Embryonic facial prominence (tissue), 1 donor: ENCODE results near the gene MRPL55.

Experiments used
- DNase-seq: peaks from one replicate; pipeline ENCODE4 v3.0.0-alpha.2; 2016; ENCODE audit errors: extremely low spot score

The MRPL55 gene

DNA sequence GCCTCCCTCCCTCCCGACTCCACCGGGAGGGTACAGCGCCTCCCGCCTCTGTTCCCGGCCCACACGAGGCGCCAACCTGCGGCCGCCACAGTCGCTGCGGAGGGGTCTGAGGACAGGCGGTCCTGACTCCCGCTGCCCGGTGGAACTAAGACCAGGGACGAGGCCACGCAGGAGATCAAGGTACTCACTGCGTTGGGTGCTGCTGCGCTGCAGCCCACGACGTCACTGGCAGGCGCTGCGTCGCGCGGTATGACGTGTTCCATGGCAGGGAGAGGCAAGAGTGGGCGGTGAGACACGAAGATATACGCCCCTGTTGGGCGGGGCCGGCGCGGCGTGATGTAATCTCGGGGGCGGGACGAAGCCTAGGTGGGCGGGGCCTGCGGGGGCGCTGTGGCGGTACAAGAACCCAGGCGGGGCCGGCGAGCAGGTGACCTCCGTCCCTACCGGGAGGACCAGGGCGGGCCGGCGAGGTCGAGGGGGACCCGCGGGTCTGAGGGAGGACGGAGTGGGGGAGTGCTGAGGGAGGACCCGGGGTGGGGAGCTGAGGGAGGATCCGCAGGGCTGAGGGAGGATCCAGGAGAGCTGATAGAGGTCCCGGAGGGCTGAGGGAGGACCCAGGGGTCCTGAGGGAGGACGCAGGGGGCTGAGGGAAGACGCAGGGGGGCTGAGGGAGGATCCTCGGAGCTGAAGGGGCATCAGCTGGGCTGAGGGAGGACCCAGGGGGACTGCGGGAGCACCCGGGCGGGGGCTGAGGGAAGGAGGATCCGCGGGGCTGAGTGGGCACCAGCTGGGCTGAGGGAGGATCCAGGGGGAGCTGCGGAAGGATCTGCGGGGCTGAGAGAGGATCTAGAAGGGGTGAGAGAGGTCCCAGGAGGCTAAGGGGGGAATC, at the start of gene MRPL55:
Gene MRPL55, minus strand, starts transcription at position 227 of the 889 bp plus-strand sequence. CDS start 1,039 bp downstream, outside the sequence.
- DNase-seq, result peak; percentile 94

DNA sequence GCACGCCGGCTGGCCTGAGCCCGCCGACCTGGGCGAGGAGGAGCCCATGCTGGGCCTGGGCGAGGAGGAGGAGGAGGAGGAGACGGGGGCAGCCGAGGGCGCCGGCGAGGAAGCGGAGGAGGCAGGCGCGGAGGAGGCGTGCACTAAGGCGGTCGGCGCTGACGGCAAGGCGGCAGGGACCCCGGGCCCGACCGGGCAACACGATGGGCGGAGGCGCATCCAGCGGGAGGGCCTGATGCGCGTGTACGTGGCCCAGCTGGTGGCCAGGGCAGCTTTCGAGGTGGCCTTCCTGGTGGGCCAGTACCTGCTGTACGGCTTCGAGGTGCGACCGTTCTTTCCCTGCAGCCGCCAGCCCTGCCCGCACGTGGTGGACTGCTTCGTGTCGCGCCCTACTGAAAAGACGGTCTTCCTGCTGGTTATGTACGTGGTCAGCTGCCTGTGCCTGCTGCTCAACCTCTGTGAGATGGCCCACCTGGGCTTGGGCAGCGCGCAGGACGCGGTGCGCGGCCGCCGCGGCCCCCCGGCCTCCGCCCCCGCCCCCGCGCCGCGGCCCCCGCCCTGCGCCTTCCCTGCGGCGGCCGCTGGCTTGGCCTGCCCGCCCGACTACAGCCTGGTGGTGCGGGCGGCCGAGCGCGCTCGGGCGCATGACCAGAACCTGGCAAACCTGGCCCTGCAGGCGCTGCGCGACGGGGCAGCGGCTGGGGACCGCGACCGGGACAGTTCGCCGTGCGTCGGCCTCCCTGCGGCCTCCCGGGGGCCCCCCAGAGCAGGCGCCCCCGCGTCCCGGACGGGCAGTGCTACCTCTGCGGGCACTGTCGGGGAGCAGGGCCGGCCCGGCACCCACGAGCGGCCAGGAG, 49.3 kb upstream of the MRPL55 start:
- DNase-seq, result no peak

DNA sequence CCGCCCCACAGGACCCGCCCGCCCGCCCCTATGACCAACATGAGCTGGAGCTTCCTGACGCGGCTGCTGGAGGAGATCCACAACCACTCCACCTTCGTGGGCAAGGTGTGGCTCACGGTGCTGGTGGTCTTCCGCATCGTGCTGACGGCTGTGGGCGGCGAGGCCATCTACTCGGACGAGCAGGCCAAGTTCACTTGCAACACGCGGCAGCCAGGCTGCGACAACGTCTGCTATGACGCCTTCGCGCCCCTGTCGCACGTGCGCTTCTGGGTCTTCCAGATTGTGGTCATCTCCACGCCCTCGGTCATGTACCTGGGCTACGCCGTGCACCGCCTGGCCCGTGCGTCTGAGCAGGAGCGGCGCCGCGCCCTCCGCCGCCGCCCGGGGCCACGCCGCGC, 48.6 kb upstream of the MRPL55 start:
- no peak for DNase-seq

DNA sequence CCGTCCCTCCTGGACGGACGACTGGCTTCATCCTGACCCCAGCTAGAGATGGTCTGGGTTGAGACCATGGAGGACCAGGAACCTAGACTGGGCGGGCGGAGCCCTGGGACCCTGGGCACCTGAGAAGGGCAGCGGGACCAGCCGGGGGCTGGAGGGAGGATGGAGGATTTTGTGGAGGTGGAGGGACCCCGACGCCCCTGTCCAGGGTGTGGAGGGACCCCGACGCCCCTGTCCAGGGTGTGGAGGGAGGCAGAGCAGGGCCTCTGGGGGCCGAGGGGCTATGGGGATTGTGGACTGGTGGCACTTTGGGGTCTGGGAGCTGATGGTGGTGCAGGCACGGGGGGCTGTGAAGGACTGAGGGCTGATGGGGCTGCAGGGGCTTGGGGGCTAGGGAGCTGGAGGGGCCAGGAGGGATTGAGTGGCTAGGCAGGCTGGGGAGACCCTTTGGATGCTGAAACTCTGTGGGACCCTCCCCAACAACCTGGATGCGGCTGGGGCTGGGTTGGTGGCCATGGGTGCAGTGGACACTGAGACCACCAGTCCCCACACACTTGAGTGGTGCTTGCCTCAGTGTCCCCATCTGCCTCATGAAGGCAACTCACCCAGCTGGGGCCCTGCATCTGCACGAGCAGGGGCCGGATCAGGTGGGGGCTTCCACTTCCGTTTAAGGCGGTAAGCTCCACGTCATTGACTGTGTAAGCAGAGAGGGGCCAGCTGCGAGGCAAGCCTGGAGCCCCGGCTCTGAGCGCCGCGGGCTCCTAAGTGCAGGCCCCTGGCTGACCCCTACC, 48.0 kb upstream of the MRPL55 start:
- no peak for DNase-seq

DNA sequence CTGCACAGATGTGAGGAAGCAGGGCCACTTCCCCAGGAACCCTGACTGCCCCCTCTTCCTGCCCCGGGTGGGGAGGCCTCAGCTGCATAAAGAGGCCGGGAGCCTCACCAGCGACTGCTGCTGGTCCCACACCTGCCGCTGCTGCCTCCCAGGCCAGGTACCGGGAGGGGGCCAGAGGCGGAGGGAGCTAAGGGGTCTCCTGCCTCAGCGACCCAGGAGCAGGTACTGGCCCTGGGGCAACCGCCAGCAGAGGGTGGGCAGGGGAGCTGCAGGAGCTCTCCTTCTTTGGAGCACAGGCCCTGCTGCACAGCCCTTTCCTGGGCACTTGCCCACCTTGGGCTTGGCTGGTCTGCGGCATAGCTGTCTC, 47.4 kb upstream of the MRPL55 start:
- DNase-seq, result no peak

DNA sequence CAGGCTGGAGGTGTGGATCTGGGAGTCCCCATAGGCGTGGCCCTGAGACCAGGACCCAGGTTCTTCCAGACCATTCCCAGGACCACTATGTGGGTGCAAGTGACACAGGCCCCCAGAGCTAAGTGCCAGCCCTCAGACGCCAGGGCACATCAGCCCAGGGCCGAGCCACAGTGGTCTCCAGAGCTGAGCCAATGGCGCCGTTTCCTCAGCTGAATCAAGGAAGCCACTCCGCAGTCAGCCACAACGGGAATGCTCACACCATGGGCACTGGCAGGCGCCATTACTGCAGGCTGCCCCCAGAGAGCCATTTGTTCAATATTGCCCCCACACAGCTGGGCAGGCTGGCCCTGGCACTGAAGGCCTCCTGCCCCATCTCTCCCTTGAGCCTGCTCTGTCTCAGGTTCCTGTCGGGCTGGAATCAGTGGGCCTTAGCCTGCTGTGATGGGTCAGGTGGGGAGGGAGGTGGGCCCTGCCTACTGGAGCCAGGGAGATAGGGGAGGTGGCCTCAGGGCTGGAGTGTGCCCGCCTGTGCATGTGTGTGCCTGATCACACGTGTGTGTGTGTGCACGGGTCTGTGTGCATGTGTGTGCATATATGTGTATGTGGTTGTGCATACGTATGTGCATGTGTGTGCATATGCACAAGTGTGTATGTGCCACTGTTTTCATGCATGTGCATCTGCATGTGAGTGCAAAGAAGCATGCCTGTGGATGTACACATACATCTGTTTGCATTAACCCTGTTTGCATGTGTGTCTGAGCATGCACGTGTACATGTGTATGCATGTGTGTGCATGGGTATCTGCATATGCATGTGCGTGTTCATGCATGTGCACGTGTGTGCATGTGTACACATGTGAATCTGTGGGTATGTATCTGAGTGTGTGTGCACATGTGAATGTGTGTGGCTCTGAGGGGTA, 46.8 kb upstream of the MRPL55 start:
- no peak for DNase-seq

DNA sequence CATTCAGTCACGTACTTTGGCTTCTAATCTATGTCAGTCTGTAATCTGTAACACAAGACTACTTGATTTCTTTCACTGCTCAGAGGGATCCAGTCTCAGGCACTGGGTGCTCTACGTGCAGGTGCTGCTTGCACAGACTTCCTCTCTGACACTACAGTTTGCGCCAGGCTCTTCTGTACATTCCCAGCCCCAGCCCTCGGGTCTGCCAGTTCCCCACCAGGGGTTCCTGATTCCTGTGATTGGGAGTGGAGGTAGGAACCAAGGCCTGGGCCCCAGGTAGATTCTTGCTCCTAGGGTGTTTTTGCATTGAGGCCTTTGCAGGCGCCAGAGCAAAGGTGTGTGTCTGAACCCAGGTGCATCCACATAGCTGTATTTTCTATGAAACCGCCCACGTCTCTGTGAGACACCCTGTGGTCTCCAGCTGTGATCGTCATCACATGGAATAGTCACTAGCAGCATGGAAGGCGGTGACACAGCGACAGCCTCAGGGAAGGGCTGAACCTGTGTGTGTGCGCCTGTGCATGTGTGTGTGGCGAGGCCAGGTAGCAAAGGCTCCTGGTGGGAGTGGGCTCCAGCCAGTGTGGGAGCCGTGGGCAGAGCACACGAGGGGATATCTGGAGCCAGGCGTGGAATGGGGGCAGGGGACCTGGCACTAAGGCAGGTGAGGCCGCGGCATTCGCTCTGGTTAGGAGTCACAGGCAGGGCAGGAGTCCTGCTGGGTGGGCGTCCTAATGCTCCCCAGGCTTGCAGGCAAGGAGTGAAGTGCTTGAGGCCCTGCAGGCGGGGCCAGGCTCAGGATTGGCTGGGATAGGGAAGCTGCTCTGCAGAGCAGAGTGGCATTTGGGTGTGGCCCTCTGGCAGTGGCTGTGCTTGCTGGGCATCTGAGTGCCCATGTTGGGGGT, 45.8 kb upstream of the MRPL55 start:
- no peak for DNase-seq

DNA sequence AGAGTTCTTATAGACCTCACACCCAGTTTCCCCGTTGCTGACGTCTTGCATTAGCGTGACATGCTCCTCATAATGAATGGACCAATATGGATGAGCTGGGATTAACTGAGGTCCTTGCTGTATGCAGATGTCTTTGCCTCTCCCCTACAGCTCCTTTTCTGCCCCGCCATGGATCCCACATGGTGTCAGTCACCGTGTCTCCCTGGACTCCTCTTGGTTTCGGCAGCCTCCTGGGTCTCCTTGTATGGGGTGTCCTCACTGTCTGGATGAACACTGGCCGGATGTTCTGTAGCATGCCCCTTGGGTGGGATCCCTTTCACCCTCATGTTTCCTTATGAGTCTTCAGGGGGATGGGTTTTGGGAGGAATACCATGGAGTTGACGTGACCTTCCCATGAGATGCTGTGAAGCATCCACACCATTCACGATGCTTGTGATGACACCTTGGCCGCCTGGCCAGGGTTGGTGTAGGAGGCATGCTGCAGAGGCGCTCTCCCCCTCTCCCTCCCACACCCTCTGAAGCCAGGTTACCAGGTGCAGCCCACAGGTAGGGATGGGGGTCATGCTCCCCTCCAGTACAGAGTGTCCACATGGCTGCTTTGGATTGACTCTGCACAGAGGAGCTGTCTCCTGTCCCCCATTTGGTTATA, 45.0 kb upstream of the MRPL55 start:
- DNase-seq, result no peak

DNA sequence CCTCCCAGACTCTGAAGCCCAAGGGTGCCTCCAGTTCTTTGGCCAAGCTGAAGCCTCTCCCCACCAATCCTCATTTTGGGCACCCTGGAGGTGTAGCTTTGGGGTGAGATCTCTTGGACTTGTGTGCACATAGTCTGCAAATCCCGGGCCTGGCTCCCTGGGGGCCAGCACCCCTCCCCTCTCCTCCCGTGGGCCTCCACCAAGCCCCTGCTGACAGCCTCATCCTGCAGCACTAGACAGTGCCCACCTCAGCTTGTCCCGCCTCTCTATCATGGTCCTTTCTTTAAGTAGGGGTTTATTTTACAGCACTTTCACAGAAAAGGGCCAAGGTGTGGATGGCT, 43.8 kb upstream of the MRPL55 start:
- no peak for DNase-seq

DNA sequence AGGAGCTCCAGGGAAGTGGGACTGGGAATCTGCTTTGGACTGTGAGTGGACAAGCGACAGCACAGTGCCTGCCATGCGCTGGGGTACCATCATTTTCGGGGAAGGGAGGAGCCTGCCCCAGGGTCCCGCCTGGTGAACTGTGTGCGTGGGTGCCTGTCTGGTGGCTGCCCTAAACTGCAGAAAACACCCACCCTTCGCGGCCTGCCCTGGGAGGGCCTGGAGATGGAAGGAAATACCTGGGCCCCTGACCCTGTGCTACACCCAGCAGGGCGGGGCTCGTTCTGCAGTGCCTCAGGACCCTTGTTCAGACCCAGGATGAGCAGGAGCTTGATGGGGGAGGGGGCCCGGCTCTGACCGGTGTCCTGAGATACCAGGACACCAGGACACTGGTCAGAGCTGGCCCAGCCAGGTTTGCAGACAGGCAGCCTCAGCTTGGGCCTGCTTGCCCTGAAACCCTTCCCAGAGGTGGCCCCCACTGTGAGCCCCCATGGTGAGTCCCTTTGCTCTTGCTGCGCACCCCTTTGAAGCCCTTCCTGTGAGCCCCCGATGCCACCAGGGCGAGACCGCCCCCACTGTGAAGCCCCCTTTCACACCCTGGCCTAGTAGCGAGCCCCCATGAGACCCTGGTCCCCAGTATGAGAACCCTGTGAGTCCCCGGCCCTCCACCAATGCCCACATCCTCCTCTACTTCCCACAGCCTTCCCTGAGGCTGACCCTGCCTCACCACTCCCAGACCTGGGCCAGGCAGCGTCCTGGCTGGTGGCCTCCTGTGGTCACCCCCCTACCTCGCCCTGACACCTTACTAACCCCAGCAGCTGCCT, 43.2 kb upstream of the MRPL55 start:
- DNase-seq, result no peak

DNA sequence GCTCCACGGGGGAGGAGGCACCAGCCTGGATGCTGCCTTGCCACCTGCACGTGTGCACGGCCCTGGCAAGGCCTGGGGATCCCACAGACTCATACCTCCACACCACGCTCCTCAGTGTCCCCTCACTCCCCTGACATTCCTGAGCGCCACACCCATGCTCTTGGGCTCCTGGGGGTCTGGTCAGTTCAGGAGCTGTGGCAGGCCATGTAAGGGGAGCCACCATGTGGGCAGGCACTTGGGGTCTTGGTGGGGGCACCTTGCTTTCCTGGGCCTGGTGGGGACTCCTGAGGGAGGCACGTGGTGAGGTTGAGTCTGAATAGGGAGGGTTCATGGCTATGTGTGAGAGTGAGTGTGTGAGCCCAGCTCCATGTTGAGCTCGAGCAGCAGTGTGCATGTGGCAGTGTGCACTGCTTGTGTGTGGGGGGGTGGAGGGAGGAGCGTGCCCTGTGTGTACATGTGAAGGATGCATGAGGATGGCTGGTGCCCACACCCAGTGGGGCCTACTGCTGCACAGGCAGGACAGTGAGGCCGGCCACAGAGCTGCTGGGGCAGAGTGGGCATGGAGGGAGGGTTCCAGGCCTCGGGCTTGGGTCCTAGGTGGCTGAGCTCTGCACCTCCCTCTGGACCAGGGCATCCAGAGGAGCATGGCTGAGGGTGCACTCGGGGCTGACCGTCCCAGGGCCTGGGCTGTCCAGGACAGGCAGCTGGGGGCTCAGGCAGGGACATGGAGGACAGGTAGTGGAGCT, 42.3 kb upstream of the MRPL55 start:
- DNase-seq, result no peak

DNA sequence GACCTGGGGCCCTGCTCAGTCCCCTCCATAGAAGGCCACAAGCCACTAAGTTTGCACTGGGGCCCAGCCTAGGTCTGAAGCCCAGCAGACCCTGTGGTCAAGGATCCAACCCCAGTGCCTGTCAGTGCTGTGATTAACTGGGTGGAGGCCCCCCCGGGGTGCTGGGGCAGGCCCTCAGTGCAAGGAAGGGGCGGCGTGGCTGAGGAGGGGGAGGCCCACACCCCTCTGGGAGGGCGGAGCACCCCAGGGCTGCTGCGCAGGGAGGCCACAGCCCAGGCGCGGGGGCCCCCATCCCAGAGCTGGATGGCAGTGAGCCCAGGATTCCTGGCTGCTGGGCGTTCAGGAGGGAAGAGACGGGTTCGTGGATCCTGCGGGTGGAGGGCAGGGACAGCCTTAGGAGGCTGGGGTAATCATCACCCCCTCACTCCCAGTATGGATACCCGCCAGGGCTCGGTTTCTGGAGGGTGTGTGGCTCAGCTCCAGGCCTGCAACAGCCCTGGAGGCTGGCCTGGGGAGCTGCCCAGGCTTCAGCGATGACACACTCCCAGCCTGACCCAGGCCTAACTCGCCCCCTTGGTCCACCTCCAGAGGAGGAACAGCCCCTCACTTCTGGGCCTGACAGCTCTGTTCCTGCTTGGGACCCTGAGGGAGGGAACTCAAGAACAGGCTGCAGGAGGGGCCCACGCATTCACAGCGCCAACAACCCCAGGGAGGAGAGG, 41.5 kb upstream of the MRPL55 start:
- no peak for DNase-seq

DNA sequence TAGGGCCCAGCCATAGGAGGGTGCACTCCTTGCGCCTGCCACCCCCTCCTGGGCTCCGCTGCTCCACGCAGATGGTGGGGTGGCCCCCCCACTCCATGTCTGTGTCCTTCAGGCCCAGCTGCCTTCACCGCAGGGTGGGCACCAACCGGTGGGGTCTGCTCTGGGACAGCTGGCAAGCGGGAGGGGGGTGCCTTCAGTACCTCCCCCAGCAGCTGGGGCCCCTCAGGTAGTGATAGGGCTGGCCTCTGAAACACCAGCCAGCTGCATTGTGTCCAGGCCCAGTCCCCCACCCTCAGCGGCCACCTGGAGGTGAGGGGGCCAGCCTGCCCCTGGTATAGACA, 41.0 kb upstream of the MRPL55 start:
- no peak for DNase-seq

DNA sequence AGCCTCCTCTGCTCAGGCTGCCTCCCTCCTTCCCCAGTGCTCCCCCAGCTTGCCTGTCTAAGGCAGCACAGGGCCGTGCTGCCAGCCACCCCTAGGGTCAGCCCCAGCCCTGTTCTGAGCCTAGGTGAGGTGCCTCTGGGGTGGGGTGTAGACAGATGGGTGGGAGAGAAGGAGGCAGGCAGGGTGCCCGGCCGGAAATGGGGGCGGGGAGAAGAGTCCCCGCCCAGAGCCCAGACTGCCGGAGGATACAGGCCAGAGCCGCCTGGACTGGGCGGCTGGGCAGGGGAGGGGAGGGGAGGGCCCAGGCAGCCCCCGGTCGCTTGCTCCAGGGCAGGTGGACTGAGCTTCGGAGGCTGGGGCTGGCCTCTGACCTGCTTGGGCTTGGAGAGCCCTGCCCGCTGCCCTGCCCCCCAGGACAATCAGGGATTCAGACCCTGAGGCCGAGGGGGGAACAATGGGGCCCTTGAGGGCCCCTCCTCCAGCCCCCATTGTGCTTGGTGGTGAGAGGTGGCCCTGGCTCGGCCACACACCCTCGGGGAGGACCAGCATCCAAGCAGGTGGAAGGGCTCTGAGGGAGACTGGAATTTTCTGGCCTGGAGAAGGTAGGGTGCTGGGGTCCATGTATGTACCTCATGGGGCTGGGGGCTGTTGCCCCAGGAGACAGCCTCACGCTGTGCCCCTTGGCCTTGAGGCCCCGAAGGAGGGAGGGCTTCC, 40.5 kb upstream of the MRPL55 start, which contains the start of gene GJC2:
Gene GJC2, plus strand, starts transcription at position 525 of the 714 bp plus-strand sequence. CDS start 7,829 bp downstream, outside the sequence.
- DNase-seq, result no peak

DNA sequence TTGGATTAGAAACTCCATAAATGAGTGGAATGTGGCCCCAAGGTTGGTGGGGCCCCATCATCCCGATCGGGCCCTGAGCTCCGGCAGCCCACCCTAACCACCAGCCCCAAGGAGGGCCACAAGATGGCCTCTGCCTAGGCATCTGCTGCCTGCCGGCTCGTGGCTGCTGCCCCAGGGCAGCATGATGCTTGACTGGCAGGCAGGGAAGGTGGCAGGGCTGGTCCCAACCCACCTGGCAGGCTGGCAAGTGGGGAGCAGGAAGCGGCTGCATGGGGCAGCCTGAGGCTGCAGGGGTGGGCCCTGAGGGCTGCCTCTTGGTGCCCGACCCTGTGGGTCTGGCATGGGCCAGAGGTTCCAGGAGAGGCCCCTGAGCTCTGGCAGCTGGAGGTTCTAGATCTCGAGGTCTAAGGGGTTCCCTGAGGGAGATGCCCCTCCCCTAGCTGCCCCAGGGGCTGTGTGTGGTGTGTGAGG, 39.9 kb upstream of the MRPL55 start:
- no peak for DNase-seq

DNA sequence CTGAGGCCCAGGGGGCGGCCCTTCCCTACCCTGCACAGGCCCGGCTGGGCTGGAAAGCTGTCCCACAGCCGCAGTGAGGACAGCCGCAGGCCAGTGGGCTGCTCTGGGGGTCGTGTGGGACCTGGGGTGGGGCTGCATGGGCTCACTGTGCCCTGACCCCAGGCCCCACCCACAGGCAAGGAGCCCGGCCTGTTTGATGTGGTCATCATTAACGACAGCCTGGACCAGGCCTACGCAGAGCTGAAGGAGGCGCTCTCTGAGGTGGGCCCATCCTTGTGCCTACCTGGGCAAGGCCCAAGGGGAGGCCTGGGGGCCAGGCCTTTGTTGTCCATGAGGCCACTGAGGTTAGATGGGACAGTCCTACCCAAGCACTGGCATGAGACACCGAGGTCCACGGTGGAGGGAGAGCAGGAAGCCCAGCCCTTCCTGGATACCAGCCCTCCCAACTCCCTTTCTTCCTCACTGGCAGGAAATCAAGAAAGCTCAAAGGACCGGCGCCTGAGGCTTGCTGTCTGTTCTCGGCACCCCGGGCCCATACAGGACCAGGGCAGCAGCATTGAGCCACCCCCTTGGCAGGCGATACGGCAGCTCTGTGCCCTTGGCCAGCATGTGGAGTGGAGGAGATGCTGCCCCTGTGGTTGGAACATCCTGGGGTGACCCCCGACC, 39.2 kb upstream of the MRPL55 start:
- DNase-seq, result no peak
